Left lung (tissue), 10 donors: Measurements from ENCODE around the gene KIRREL3. TPM values are rescaled to one million over a fixed set of nuclear protein-coding genes. Genes with fewer than 3 reads are reported as not detected.

Source experiments
- ATAC-seq: fragments of 200-7000 bp; cut with Tn5 transposase; one replicate; pipeline ENCODE4 v1.9.1; 2020; ENCODE audit warnings: moderate library complexity
- DNase-seq, 4 donors: peaks; one replicate each; pipeline ENCODE4 v3.0.0-alpha.2; 2013 to 2020
- H3K27ac ChIP-seq, 2 donors: fragments of 200-600 bp; sonication (generic) in 1 of 2; one replicate each; pipeline versions ENCODE4 v1.5.0 to v1.8.0; 2020 to 2021
- H3K27me3 ChIP-seq, 2 donors: fragments of 200-600 bp; sonication (generic) in 1 of 2; one replicate each; pipeline versions ENCODE4 v1.5.0 to v1.8.0; 2020 to 2021
- H3K36me3 ChIP-seq, 2 donors: fragments of 200-600 bp; sonication (generic) in 1 of 2; one replicate each; pipeline versions ENCODE4 v1.5.0 to v1.8.0; 2020 to 2021
- H3K4me1 ChIP-seq, 2 donors: fragments of 200-600 bp; one replicate each; pipeline ENCODE4 v1.8.0; 2021
- H3K4me3 ChIP-seq, 2 donors: fragments of 200-600 bp; sonication (generic) in 1 of 2; one replicate each; pipeline versions ENCODE4 v1.5.0 to v1.8.0; 2020 to 2021; ENCODE audit warnings: mild to moderate bottlenecking in 1 of 2
- H3K9me3 ChIP-seq, 2 donors: fragments of 200-600 bp; sonication (generic) in 1 of 2; one replicate each; pipeline versions ENCODE4 v1.5.0 to v1.8.0; 2020 to 2021
- intact Hi-C, 2 donors: fragments of 100-400 bp; cut with DNase I; formaldehyde crosslinking; loops; one replicate each; pipeline versions ENCODE4 v1.11.2 to v1.14.2; 2022
- polyA plus RNA-seq, 6 donors: library from polyadenylated mRNA; unstranded; fragments of 120-200 nt; gene quantifications; one replicate each; pipeline ENCODE4 v1.2.1, GENCODE V29; 2013; ENCODE audit not compliant: insufficient read length in 6 of 6
- total RNA-seq, 2 donors: library from RNA; stranded (reverse); fragmentation: NEBNext Ultra II Directional; extraction: Animal tissue kit (Norgen Biotek cat#: 25700); gene quantifications; one replicate each; pipeline ENCODE4 v1.2.1, GENCODE V29; 2021
- TF ChIP-seq, protein P1 (sequence below), 2 donors: fragments of 200-600 bp; sonication (generic) in 1 of 2; IDR thresholded peaks; one replicate each; pipeline versions ENCODE4 v1.5.0 to v1.8.0; 2021; ENCODE audit warnings: antibody characterized with exemption in 2 of 2
- donor health status: DM: no; HTN: yes; CAD: no.
- donor health status: DM: no; HTN: no; CAD: no.

The KIRREL3 gene
- total and polyA plus RNA-seq, 8 donors = 1.6 to 2.5 (median 2.0) TPM; not detected in 2

DNA sequence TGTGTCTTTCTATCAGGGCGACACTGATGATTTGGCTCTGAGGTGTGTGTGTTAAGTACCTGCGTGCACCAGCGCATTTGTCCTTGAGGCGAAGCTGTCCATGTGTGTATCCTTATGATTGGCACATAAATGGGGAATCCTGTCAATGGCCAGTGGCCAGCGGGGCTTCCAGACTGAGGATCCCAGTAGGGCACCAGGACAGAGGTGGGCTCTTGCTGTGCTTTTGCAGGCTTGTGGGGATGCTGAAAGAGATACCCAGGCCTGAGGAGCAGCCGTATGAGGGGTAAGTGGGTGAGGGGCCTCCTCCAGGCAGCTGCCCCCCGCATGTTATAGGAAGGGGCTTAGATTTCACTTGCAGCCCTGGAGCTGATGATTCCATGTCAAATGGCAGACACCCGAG, 488.3 kb downstream of the KIRREL3 start:
- intact Hi-C loops = no loop called here
- Histone ChIP-seq H3K27ac (no peak overlapping the region), H3K4me3 (no peak overlapping the region), H3K9me3 (no peaks in the 10 kb centered on the region), H3K4me1 (no peaks in the 10 kb centered on the region), H3K36me3 (no peaks in the 10 kb centered on the region), H3K27me3 (peaks cover 0 to 7% of the 10 kb centered on the region in 2 donors)
- no peak for ATAC-seq
- DNase-seq = no peak
- TF ChIP-seq, protein P1, sequence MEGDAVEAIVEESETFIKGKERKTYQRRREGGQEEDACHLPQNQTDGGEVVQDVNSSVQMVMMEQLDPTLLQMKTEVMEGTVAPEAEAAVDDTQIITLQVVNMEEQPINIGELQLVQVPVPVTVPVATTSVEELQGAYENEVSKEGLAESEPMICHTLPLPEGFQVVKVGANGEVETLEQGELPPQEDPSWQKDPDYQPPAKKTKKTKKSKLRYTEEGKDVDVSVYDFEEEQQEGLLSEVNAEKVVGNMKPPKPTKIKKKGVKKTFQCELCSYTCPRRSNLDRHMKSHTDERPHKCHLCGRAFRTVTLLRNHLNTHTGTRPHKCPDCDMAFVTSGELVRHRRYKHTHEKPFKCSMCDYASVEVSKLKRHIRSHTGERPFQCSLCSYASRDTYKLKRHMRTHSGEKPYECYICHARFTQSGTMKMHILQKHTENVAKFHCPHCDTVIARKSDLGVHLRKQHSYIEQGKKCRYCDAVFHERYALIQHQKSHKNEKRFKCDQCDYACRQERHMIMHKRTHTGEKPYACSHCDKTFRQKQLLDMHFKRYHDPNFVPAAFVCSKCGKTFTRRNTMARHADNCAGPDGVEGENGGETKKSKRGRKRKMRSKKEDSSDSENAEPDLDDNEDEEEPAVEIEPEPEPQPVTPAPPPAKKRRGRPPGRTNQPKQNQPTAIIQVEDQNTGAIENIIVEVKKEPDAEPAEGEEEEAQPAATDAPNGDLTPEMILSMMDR (IDR thresholded peaks at IDR 0.05) = no peak

DNA sequence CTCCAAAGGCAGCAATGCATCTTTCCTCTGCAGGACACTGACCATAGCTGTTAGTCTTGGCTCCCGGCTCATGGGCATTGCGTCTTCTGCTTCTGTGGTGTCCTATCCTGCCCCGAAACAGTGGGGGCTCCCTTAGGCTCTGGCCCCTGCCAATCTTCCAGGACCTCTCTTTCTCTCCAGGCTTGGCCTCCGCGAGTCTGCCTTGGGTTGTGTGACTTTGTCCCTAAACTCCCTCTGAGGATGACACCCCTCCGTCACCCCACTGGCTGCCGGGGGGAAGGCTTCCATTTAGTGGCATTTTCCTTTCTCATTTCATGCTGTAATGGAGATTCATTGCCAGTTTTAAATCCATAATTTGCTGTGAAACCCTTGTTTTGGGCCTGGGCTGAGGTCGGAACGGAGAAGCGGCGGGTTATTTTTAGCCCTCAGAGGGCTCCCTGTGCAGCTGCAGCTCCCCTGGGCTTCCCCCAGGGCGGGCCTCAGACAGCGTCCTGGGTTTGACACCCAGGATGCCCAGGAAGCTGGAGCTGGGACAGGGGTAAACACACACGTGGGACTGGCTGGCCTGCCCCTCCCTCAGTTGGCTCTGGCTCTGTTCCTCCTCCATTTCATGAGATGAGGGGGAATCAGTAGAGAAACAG, 489.0 kb downstream of the KIRREL3 start:
- H3K9me3 ChIP-seq = peaks cover 0 to 6% of the 10 kb centered on the region in 2 donors
- no peak for ATAC-seq
- intact Hi-C loops = no loop called here

DNA sequence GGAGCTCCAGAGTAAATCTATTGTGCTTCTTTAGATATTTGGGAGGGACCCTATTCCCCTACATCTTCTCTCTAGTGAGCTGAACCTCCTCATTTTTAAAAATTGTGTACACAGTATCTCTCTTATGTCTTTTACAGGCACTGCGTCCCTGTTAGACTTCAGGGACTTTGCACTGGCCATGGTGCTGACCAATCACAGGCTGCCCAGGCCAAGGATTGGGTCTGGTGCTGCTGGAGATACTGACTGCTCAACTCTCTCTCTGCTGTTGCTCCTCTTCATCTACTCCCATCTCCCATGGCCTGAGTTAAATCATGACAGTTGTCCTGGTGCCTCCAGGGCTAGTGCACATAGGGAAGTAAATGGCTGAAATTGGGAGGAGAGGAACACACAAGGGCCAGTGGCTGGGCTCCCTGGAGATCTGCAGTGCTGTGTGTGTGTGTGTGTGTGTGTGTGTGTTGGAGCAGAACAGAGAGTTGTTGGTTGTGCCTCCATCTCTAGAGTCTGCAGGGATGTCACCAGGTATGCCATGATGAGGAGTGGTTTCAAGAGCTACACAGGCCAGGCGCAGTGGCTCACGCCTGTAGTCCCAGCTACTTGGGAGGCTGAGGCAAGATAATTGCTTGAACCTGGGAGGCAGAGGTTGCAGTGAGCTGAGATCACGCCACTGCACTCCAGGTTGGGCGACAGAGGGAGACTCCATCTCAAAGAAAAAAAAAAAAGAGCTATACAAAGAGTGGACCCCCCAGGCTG, 489.8 kb downstream of the KIRREL3 start:
- no peak overlapping the region for H3K4me3 ChIP-seq
- no peak overlapping the region for H3K27ac ChIP-seq
- TF ChIP-seq, protein P1 (IDR thresholded peaks at IDR 0.05) = no peak
- intact Hi-C loops = no loop called here
- H3K27me3 ChIP-seq = peaks cover 0 to 10% of the 10 kb centered on the region in 2 donors
- DNase-seq (no peak), ATAC-seq (no peak)
- H3K9me3 ChIP-seq = peaks cover 0 to 11% of the 10 kb centered on the region in 2 donors
- no peaks in the 10 kb centered on the region for H3K4me1 ChIP-seq
- H3K36me3 ChIP-seq = no peaks in the 10 kb centered on the region

More for the DNA sequence above, 489.0 kb downstream of the KIRREL3 start:
- Histone ChIP-seq H3K27me3 (peaks cover 0 to 10% of the 10 kb centered on the region in 2 donors), H3K4me1 (no peaks in the 10 kb centered on the region), H3K27ac (no peak overlapping the region), H3K4me3 (no peak overlapping the region), H3K36me3 (no peaks in the 10 kb centered on the region)
- TF ChIP-seq, protein P1 (IDR thresholded peaks at IDR 0.05) = no peak
- DNase-seq = no peak

DNA sequence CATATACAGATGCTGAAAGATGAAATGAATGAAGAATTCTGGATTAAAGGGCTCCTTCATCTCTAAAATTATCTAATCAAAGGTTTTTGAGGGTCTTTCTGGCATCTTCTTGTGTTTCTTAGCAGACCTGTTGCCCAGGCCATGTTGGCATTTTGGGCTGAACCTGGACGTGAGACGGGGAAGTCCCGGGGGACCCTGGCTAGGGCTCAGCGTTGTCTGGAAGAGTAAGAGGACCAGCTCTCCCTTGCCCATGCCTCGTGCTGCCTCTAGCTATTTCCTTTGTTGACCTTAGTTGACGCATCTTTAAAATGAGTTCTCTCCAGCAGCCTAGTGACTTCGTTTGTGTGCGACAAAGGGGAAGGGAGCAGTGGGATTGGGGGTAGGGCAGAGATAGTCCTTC, 492.9 kb downstream of the KIRREL3 start:
- Histone ChIP-seq H3K27me3 (peaks cover 0 to 30% of the 10 kb centered on the region in 2 donors), H3K4me3 (no peak overlapping the region), H3K9me3 (peaks cover 0 to 25% of the 10 kb centered on the region in 2 donors), H3K27ac (no peak overlapping the region), H3K36me3 (no peaks in the 10 kb centered on the region), H3K4me1 (no peaks in the 10 kb centered on the region)
- TF ChIP-seq, protein P1 (IDR thresholded peaks at IDR 0.05) = no peak
- DNase-seq (no peak), ATAC-seq (no peak)
- intact Hi-C loops = no loop called here

DNA sequence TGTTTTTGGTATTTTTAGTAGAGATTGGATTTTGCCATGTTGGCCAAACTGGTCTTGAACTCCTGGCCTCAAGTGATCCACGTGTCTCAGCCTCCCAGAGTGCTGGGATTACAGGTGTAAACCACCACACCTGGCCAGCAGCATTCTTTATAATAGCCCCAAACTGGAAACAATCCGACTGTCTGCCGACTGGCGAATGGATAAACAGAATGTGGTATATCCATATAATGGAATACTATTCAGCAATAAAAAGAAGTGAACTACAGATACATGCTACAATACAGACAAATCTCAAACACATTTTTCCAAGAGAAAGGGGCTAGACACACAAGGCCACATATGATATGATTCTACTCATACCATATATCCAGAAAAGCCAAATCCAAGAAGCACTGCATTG, 493.8 kb downstream of the KIRREL3 start:
- no peaks in the 10 kb centered on the region for H3K36me3 ChIP-seq
- intact Hi-C loops = no loop called here
- H3K27ac ChIP-seq = no peak overlapping the region
- TF ChIP-seq, protein P1 (IDR thresholded peaks at IDR 0.05) = no peak
- H3K4me3 ChIP-seq = no peak overlapping the region
- H3K9me3 ChIP-seq = peaks cover 0 to 25% of the 10 kb centered on the region in 2 donors
- DNase-seq (no peak), ATAC-seq (no peak)
- peaks cover 0 to 39% of the 10 kb centered on the region in 2 donors for H3K27me3 ChIP-seq
- no peaks in the 10 kb centered on the region for H3K4me1 ChIP-seq
